ENCODE results near the gene CDK14.
"Not testable (repeated sequence)": the region's sequence is repeated elsewhere in the genome, so short reads cannot be mapped to it uniquely, and the experiment has no call there.

Gene CDK14

GRCh38 chr7:90764848-90765570 is 168.9 kb downstream of the CDK14 start:
- no peak for DNase-seq

- no peak for DNase-seq
Observed at GRCh38 chr7:90766814-90767564, 170.9 kb downstream of the CDK14 start.

DNA sequence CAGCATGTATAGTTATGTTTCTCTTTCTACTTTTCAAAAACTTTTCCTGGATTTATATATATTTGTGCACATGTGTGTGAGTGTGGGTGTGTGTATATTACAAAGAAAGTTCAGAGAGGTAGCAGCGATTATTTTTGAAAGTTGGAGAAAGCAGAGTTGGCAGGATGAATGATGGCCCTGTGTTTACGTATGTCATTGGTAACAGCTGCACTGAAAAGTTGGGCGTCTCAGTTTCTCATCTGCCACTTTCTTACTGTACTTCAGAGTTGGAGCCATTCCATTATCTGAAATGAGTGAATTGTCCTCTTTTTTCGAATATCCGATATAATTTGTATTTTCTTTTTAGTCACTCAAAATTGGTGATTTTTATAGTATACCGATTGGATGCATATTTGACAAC is 172.2 kb downstream of the CDK14 start:
- no peak for DNase-seq

- no peak for DNase-seq
Observed at GRCh38 chr7:90769036-90769435, 172.9 kb downstream of the CDK14 start.

- not testable (repeated sequence) for DNase-seq
Observed at GRCh38 chr7:90769566-90769965, 173.4 kb downstream of the CDK14 start.

DNA sequence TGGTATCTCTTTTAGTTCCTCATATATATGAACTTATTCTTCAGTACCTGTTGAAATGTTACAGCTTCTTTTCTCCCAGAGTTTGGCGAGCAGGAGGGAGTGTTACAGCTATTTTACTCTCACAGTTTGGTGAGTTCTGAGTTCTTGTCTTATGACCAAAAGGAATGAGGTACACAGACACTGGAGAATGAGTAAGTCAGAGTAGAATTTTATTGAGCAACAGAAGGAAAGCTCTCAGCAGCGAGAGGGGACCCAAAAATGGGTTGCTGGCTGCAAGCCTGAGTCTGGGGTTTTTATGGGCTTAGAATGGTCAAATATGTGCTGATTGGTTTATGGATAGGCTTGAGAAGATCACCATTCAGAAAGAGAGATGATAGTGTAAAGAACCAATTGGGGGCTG is 175.2 kb downstream of the CDK14 start:
- no peak for DNase-seq

GRCh38 chr7:90772410-90772809 is 176.3 kb downstream of the CDK14 start:
- no peak for DNase-seq

DNA sequence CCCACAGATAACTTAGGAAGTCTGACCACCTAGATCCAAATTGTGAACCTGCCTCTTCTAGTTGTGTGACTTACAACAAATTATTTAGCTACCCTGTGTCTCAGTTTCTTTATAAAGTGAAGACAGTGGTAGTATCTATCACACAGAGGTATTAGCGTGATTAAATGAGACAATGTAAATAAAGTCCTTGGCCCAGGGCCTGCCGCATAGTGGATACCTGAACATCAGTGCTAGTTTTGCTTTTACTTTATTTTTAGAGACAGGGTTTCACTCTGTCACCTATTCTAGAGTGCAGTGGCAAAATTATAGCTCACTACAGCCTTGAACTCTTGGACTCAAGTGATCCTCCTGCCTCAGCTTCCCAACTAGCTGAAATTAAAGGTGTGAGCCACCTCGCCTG is 177.1 kb downstream of the CDK14 start:
- DNase-seq = no peak

DNA sequence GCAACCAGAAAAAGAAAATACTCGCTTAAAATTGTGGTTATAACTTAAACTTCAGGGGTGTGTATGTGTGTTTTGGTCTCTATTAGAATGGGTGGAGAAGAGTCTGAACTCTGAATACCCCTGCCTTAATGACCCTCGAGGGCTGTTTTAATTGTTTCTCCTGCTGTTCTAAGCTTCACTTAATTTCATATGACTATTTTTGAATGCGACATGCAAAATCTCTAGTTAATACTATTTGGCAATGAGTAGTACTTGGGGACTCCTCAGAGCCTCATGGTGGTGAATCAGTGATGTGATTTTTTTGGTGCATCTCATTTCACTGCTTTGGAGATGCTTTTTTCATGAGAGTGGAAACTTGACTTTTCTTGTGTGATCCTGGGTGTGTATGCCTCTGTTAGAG is 178.6 kb downstream of the CDK14 start:
- DNase-seq = no peak

GRCh38 chr7:90775383-90775965 is 179.4 kb downstream of the CDK14 start:
- DNase-seq = no peak

DNA sequence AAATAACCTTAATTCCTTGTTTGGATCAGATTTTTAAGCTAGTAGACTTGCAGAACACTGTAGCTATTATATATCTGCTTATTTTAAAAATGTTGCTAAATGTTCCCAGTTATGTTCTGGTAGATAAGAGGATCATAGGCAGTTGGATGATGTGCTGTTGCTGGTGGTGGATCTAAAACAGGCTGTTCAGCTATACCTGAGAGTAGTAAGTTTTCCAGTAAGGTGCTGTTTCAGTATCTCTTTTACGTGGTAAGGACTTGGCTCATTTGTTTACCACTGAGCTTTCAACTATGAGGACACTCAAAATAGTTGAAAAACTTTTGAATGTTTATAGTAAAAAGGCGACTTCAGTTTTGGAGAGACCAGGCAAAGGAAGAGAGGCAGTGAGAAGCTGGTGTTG is 180.9 kb downstream of the CDK14 start:
- DNase-seq = no peak

- DNase-seq = no peak
Observed at GRCh38 chr7:90777465-90777864, 181.3 kb downstream of the CDK14 start.

DNA sequence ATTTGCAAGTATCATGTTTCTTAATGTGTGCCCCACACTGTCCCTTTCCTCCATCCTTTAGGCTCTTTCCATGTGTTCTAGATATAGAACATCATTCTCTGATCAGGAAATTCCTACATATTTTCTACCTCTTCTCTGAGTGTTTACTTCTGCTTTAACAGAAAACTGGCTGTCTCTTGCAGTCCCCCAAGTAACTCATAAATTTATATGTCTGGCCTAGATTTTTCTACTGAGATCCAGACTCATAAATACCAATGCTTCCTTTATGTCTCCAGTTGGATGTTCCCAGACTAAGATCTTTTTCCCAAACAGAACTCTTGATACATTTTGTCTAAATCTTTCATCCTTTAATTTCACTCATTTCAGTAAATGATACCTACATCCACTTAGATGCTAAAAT is 181.8 kb downstream of the CDK14 start:
- no peak for DNase-seq

- DNase-seq = no peak
Observed at GRCh38 chr7:90788052-90788451, 191.9 kb downstream of the CDK14 start.

GRCh38 chr7:90789736-90790306 is 193.7 kb downstream of the CDK14 start:
- DNase-seq = no peak

GRCh38 chr7:90791596-90791995 is 195.5 kb downstream of the CDK14 start:
- no peak for DNase-seq

DNA sequence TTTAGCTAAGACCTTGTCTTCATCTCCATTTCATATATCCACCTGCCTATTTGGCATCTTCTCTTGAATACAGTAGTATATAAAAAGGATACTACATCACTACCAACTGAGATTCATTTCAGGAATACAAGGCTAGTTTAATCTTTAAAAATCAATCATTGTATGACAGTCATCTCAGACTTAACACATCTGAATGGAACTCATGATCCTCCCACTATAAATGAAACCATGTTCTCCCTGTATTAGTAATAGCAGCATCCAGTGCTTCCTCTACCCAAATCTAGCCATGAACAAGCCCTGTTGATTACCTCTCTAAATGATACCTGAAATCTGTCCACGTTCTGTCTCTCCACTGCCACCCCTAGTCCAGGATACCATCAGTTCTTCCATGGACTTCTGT is 196.2 kb downstream of the CDK14 start:
- DNase-seq = no peak

DNA sequence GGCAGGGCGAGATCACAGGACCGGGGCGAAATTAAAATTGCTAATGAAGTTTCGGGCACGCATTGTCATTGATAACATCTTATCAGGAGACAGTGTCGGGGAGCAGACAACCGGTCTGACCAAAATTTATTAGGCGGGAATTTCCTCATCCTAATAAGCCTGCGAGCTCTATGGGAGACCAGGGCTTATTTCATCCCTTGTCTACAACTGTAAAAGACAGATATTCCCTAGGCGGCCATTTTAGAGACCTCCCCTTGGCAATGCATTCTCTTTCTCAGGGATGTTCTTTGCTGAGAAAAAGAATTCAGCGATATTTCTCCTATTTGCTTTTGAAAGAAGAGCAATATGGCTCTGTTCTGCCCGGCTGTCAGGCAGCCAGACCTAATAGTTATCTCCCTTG is 198.1 kb downstream of the CDK14 start:
- not testable (repeated sequence) for DNase-seq

DNA sequence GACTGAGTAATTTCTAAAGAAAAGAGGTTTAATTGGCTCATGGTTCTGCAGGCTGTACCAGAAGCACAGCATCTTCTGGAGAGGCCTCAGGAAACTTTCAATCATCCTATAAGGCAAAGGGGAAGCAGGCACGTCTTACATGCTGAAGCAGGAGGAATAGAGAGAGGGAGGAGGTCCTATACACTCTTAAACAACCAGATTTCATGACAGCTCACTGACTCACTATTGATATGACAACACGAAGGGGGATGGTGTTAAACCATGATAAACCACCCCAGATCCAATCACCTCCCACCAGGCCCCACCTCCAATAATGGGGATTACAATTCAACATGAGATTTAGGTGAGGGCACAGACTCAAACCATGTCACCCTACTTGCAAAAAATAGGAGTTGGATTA is 201.5 kb downstream of the CDK14 start:
- DNase-seq = no peak

- DNase-seq = no peak
Observed at GRCh38 chr7:90804370-90804769, 208.2 kb downstream of the CDK14 start.

DNA sequence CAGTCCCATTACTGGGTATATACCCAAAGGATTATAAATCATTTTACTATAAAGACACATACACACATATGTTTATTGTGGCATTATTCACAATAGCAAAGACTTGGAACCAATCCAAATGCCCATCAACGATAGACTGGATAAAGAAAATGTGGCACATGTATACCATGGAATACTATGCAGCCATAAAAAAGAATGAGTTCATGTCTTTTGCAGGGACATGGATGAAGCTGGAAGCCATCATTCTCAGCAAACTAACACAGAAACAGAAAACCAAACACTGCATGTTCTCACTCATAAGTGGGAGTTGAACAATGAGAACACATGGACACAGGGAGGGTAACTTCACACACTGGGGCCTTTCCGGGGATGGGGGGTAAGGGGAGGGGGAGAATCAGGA is 219.4 kb downstream of the CDK14 start:
- not testable (repeated sequence) for DNase-seq

DNA sequence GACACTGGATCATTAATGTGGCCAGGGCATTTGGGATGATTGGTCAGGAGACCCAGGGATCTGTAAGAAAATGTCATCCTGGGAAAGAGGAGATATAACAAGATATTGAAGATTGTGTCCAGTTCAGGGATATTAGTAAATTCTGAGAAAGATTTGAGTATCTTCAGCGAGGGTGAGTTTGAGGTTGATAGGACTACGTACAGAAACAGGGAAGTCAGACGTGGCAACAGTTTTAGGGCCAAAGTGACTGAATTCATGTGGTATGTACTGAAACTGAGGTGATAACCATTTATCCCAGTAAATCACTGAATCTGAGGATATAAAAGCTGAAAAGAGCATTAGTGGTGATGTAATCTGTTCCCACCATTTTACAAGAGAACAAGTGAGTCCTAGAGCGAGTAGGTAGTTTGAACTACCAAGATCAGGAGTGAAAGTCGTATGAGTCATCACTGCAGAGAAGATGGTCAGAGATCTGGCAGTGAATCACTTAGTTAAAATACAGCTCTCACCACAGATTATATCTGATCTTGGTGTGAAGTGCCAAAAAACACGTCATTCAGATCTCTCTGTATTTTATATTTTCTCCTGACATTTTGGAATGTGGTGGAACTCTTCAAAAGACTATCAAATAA is 220.5 kb downstream of the CDK14 start:
- DNase-seq = no peak

DNA sequence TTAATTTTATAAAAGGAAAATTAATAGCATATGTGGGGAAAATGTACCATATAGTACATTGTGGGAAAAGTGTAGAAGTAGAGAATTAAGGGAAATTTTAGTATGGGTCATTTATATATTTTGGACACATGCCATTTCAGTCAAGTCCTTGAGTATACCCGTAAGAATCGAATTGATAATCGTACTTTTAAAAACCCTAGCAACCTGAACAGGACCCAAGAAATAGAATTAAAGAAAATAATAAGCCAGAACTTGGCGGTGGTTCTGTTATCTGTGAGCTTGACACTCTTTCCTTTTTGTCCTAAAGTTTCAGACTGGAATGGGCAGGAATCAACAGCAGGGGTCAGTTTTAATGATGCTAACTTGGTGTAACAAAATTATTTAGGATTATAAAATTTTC is 221.0 kb downstream of the CDK14 start:
- DNase-seq = no peak
